CD4-positive, alpha-beta T cell treated with Interleukin-15 for 4 hours (primary cell): ENCODE data around the gene CAND1.
"Not testable (repeated sequence)": the region's sequence is repeated elsewhere in the genome, so short reads cannot be mapped to it uniquely, and the experiment has no call there.

Experiments
- DNase-seq: peaks from one replicate; pipeline ENCODE4 v3.0.0-alpha.2; 2020; ENCODE audit warnings: low spot score

The CAND1 gene

GRCh38 chr12:67280572-67280971, 11.4 kb downstream of the CAND1 start:
- no peak for DNase-seq

GRCh38 chr12:67284561-67284960, 15.4 kb downstream of the CAND1 start:
- no peak for DNase-seq

GRCh38 chr12:67286257-67286656, 17.1 kb downstream of the CAND1 start:
- DNase-seq, result no peak

DNA sequence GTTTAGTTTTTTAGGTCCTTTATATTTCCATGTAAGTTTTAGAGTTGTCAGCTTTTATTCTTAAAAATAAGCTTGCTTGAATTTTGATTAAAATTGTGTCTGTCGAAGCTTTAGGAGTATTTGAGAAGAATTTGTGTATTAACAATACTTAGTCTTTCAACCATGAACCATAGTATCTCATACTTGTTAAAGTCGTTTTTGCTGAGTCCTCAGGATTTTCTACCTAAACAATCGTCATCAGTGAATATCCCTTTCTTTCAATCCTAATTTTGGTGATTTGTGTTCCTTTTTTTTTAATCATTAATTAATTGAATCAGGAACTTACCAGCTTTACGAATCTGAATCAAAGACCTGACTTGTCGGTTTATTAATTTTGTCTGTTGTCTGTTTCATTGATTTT, 18.2 kb downstream of the CAND1 start:
- DNase-seq, result no peak

GRCh38 chr12:67288561-67288960, 19.4 kb downstream of the CAND1 start:
- DNase-seq, result no peak

- no peak for DNase-seq
Measured at GRCh38 chr12:67290378-67290777, 21.2 kb downstream of the CAND1 start.

GRCh38 chr12:67299526-67299925, 30.4 kb downstream of the CAND1 start:
- no peak for DNase-seq

DNA sequence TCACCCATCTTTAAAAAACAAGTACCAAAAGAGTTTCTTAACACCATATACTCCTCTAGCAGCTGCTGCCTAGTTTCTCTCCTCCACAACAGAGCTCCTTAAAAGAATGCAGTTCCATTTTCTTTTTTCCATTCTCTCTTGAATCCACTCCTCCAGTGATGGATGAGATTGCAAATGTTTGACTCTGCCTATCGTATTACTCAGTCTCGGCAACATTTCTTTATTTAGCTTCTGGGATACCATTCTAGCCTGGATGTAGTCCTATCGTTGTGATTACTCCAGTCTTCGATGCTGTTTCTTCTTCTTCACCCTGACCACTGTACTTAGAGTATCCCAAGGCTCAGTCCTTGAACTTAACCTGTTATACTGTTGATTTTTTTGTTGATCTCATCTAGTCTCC, 30.8 kb downstream of the CAND1 start:
- DNase-seq, result no peak

GRCh38 chr12:67302162-67302561, 33.0 kb downstream of the CAND1 start:
- DNase-seq, result no peak

DNA sequence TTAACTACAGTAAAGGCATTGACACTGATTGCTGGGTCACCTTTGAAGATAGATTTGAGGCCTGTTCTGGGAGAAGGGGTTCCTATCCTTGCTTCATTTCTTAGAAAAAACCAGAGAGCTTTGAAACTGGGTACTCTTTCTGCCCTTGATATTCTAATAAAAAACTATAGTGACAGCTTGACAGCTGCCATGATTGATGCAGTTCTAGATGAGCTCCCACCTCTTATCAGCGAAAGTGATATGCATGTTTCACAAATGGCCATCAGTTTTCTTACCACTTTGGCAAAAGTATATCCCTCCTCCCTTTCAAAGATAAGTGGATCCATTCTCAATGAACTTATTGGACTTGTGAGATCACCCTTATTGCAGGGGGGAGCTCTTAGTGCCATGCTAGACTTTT, 36.4 kb downstream of the CAND1 start:
- DNase-seq, result no peak

DNA sequence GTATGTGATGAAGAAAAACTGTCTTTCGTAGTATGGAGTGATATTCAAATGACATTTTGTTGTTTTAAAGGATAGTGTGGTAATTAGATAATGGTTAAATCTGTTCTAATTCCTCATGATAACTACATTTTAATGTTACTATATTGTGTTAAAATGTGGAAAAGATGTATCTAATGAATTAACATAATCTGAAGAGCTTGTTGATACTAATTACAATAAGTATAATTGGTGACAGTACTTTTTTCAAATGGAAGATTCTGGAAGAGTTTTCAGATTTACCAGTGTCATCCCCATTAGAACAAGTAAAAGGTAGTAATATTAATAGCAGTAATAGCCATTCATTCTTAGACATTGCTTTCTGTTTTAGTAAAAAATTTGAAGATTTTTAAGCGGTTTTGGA, 37.6 kb downstream of the CAND1 start:
- DNase-seq, result no peak

DNA sequence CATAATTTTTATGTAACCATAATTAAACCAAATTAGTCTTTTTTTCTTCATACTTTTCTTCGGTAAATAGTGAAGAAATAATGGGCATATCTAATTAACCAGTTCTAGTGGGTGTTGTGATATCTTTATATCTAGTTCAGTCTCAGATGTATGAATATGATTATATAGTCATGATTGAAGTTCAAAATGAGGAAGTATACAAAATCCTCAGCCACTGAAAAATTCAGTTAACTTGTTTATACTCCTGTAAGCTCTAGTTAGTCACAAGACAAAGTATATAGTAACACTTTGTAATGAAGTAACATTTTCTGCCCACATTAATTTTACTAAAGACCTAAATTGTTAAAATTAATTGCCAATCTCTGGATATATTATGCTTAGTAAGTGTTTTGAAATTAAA, 46.5 kb downstream of the CAND1 start:
- no peak for DNase-seq

GRCh38 chr12:67318786-67319185, 49.6 kb downstream of the CAND1 start:
- DNase-seq, result no peak

DNA sequence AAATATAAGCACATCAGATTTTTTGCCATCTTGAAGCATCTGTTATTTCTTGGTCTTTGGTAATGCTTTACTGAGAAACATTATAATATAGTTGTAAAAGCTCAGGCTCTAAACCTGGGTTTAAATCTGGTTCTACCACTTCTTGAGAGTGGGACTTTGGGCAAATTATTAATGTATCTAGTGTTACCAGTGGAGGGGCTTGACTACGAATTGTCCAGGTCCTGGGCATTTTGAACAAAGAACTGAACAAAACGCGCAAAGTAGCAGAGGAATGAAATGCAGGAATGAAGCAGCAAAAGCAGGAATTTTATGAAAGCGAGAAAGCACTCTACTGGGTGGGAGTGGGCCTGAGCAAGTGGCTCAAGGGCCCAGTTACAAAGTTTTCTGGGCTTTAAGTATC, 50.8 kb downstream of the CAND1 start:
- no peak for DNase-seq

GRCh38 chr12:67320614-67321295, 51.6 kb downstream of the CAND1 start:
- DNase-seq, result peak; percentile 14

DNA sequence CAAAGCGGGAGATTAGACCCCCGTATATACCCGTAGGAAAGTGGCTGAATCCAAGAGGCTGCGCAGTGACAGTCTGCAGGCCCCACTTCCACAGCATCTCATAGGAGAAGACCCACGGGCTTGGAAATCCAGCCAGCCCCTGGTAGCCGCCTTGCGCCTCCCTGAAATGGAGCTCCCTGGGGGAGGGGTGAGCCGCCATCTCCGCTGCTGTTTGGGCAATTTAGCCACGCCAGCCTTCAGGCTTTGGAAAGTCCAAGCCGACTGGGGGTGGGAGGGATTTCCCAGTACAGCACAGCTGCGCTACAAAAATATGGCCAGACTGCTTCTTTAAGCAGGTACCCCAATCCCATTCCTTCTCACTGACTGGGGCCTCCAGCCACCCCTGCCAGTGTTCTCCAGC, 53.4 kb downstream of the CAND1 start:
- no peak for DNase-seq

- no peak for DNase-seq
Measured at GRCh38 chr12:67323007-67323406, 53.8 kb downstream of the CAND1 start.

DNA sequence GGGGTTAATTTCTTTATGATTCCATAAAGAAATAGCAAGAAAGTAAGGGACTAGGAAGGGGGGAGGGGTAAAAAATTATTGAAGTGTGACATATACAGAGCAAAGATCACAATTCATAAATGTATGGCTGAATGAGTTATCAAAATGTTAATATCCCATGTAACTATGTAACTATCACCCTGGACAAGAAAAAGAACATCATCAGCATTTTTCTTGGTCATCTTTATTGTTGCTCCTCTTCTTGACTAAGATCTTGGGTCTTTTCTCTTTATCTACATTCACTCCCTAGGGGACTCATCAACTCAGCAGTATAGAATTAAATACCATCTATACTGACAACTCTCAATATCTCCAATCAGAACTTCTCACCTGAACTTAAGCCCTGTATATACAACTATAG, 57.5 kb downstream of the CAND1 start:
- no peak for DNase-seq

GRCh38 chr12:67327466-67327865, 58.3 kb downstream of the CAND1 start:
- DNase-seq, result no peak

DNA sequence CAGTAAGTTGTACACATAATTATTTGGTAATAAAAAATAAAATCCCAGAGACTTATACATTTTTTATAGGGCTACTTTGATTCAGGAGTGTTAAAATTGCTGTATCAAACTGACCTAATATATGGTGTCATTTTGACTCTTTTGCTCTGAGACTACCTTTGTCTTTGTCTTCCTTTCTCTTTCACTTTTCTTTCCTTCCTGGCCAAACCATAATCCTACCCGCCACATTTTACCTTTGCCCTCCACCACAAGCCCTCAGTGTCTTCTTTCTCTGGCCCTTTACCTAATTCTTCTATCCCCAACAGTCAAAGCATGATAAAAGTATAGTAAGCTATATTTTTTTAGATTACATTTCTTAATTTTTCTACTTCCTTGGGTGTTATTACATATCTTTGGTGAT, 62.0 kb downstream of the CAND1 start:
- DNase-seq, result no peak

DNA sequence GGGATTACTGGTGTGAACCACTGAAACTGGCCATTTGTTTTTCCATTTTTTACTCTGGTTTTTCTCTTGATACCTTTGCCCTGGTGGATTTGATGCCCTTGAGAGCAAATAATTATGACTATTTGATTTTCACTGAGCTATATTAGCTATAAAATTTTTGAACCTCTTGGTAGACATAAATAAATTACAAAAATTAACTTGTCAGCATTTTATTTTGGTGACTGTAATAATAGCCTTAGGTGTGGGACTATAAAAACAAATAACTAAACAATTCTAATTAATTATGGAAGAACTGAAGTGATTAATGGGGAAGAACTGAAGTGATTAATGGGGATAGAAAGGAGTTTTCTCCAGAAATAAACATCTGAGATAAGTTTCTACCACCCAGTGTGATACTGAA, 62.7 kb downstream of the CAND1 start:
- no peak for DNase-seq

- DNase-seq, result no peak
Measured at GRCh38 chr12:67333649-67334048, 64.5 kb downstream of the CAND1 start.

GRCh38 chr12:67338426-67338825, 69.3 kb downstream of the CAND1 start:
- DNase-seq, result no peak

- DNase-seq, result no peak
Measured at GRCh38 chr12:67339530-67339929, 70.4 kb downstream of the CAND1 start.

DNA sequence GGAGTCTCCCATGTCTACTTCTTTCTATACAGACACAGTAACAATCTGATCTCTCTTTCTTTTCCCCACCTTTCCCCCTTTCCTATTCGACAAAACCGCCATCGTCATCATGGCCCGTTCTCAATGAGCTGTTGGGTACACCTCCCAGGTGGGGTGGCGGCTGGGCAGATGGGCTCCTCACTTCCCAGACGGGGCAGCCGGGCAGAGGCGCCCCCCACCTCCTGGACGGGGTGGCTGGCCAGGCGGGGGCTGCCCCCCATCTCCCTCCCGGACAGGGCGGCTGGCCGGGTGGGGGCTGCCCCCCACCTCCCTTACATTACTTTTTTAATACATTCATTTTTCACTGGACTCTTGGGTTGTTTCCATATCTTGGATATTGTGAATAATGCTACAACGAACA, 71.9 kb downstream of the CAND1 start:
- not testable (repeated sequence) for DNase-seq
